ENCODE data around the gene TAP2. TPM values are rescaled to one million over a fixed set of nuclear protein-coding genes. Genes with fewer than 3 reads are reported as not detected.
A peak's percentile ranks its signal among the peaks of the same experiment; 100 is the strongest.

TAP2 gene
- total and polyA plus RNA-seq, 2 experiments from 2014 or later, result 4.9 to 102 TPM

DNA sequence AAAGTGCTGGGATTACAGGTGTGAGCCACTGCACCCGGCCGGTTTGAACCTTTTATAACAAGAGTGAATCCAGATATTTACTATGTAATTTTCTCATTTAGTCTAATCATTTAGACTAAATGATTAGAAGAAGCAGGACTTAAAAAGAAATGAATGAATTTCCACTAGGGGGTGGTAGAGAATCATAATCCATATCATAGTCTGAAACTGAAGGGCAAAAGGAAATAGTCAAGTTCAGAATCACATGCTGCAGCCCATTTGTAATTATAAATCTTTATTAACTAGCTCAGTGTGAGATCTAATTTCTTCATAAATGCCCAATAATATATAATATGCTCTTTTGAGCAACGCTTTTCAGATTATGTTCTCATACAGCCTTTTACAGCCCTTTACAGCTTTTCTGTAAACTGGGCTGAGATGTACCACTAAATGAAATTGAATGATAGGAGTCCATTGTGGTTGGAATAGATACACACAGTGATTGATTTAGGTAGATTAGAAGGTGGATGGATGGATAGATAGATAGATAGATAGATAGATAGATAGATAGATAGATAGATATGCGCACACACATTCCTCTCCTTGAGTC is 47.3 kb upstream of the TAP2 start:
- H3K27me3 Mint-ChIP-seq (ENCODE audit: insufficient read depth, low read depth, poor library complexity), result peaks cover 4% of the 10 kb centered on the region
- no peaks in the 10 kb centered on the region for H3K36me3 Mint-ChIP-seq (ENCODE audit: low read depth)

DNA sequence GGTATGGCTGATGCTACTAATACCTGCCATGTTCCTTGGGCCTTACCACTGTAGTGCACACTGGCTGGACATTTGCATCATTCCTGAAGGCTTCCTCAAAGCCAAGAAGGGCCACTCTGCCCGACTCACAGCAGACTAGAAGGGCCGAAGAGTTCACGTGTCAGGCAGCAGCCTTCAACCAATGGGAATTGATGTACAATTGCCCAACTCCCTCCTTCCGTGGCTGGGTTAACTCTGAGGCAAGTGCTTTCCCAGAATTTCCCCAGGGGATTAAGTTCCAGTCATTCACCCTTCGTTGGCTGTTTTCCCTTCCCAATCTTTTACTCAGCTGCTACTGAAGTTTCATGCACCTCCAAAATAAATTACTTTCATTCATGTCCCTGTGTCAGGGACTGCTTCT is 45.2 kb upstream of the TAP2 start:
- Histone ChIP-seq H2AFZ (peak overlapping the region; percentile 59; the same call in 1 of the 2 replicates), H3K4me3 (no peak overlapping the region), H3K79me2 (replicated peaks; ENCODE audit: insufficient read depth) (no peaks in the 10 kb centered on the region), H3K4me2 (no peak overlapping the region), H4K20me1 (replicated peaks; ENCODE audit: insufficient read depth) (no peaks in the 10 kb centered on the region), H3K27ac (ENCODE audit: low read depth) (no peak overlapping the region), H3K36me3 (ENCODE audit: insufficient read depth) (no peaks in the 10 kb centered on the region), H3K9me2 (ENCODE audit: insufficient read depth) (no peaks in the 10 kb centered on the region), H3K27me3 (ENCODE audit: insufficient read depth) (no peaks in the 10 kb centered on the region), H3K4me1 (ENCODE audit: insufficient read depth) (no peaks in the 10 kb centered on the region), H3F3A (replicated peaks; ENCODE audit: low read depth) (no peaks in the 10 kb centered on the region)
- Mint-ChIP-seq H3K4me3 (no peak overlapping the region), H3K4me1 (no peaks in the 10 kb centered on the region), H3K27me3 (ENCODE audit: insufficient read depth, low read depth, poor library complexity) (peaks cover 5% of the 10 kb centered on the region), H3K9me3 (no peaks in the 10 kb centered on the region), H3K36me3 (ENCODE audit: low read depth) (no peaks in the 10 kb centered on the region), H3K27ac (no peak overlapping the region)
- no peak for TF ChIP-seq CREB1 (CRISPR knock-in tag; IDR thresholded peaks at IDR 0.05; ENCODE audit: low read depth)
- peak; percentile 26; the same call in 1 of the 3 replicates for ATAC-seq
- DNase-seq (ENCODE audit: low spot score), result peak; percentile 17

More for the DNA sequence above, 47.3 kb upstream of the TAP2 start:
- TF ChIP-seq EZH2phosphoT487 (IDR thresholded peaks at IDR 0.05; ENCODE audit: unreplicated experiment), result no peak
- TF ChIP-seq, protein P1, sequence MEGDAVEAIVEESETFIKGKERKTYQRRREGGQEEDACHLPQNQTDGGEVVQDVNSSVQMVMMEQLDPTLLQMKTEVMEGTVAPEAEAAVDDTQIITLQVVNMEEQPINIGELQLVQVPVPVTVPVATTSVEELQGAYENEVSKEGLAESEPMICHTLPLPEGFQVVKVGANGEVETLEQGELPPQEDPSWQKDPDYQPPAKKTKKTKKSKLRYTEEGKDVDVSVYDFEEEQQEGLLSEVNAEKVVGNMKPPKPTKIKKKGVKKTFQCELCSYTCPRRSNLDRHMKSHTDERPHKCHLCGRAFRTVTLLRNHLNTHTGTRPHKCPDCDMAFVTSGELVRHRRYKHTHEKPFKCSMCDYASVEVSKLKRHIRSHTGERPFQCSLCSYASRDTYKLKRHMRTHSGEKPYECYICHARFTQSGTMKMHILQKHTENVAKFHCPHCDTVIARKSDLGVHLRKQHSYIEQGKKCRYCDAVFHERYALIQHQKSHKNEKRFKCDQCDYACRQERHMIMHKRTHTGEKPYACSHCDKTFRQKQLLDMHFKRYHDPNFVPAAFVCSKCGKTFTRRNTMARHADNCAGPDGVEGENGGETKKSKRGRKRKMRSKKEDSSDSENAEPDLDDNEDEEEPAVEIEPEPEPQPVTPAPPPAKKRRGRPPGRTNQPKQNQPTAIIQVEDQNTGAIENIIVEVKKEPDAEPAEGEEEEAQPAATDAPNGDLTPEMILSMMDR (conservative IDR thresholded peaks at IDR 0.05; ENCODE audit: low read depth in 2 of 2), result peak; percentile 58 to 78
- no peaks in the 10 kb centered on the region for H3K9me2 ChIP-seq (ENCODE audit: insufficient read depth)
- no peaks in the 10 kb centered on the region for H3K36me3 ChIP-seq (ENCODE audit: insufficient read depth)
- no peaks in the 10 kb centered on the region for H4K20me1 ChIP-seq (replicated peaks; ENCODE audit: insufficient read depth)
- no peak overlapping the region for H3K27ac ChIP-seq (ENCODE audit: low read depth)
- no peak overlapping the region for H3K4me2 ChIP-seq
- no peaks in the 10 kb centered on the region for H3K27me3 ChIP-seq (ENCODE audit: insufficient read depth)
- no peak overlapping the region for H3K4me3 Mint-ChIP-seq
- no peaks in the 10 kb centered on the region for H3F3A ChIP-seq (replicated peaks; ENCODE audit: low read depth)
- no peaks in the 10 kb centered on the region for H3K79me2 ChIP-seq (replicated peaks; ENCODE audit: insufficient read depth)
- DNase-seq (ENCODE audit: low spot score), result peak; percentile 82
- ATAC-seq, result peak; percentile 38; the same call in 2 of the 3 replicates
- H3K4me1 ChIP-seq (ENCODE audit: insufficient read depth), result no peaks in the 10 kb centered on the region
- no peak overlapping the region for H3K27ac Mint-ChIP-seq
- H3K4me1 Mint-ChIP-seq, result no peaks in the 10 kb centered on the region
- H3K9me3 Mint-ChIP-seq, result no peaks in the 10 kb centered on the region
- no peak overlapping the region for H2AFZ ChIP-seq
- H3K4me3 ChIP-seq, result no peak overlapping the region

DNA sequence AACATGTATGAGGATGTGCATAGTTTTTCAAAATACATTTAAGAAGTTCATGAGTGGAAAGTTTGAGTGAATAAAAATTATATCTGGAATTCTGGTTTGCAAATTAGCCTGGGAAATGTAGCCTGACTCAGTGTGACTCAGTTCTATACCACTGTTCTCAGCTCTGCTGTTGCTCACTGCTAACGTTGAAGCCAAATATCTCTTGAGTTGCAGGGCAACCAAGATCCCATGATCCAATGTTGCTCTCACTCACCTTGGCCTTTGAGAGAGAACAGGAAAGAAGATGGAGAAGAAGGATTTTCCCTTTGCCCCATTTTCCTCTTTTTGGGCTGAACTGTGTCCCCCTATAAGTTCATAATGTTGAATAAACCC is 44.3 kb upstream of the TAP2 start:
- H3K36me3 ChIP-seq (ENCODE audit: insufficient read depth), result no peaks in the 10 kb centered on the region
- H2AFZ ChIP-seq, result no peak overlapping the region
- peaks cover 9% of the 10 kb centered on the region for H3K27me3 Mint-ChIP-seq (ENCODE audit: insufficient read depth, low read depth, poor library complexity)
- no peaks in the 10 kb centered on the region for H3K27me3 ChIP-seq (ENCODE audit: insufficient read depth)
- no peaks in the 10 kb centered on the region for H3K4me1 Mint-ChIP-seq
- H4K20me1 ChIP-seq (replicated peaks; ENCODE audit: insufficient read depth), result no peaks in the 10 kb centered on the region
- DNase-seq (ENCODE audit: low spot score) (no peak), ATAC-seq (no peak)
- H3K4me1 ChIP-seq (ENCODE audit: insufficient read depth), result no peaks in the 10 kb centered on the region
- no peak overlapping the region for H3K4me2 ChIP-seq
- H3K79me2 ChIP-seq (replicated peaks; ENCODE audit: insufficient read depth), result no peaks in the 10 kb centered on the region
- no peaks in the 10 kb centered on the region for H3F3A ChIP-seq (replicated peaks; ENCODE audit: low read depth)
- no peaks in the 10 kb centered on the region for H3K36me3 Mint-ChIP-seq (ENCODE audit: low read depth)
- H3K27ac ChIP-seq (ENCODE audit: low read depth), result no peak overlapping the region
- H3K4me3 Mint-ChIP-seq, result no peak overlapping the region
- no peak overlapping the region for H3K4me3 ChIP-seq
- no peaks in the 10 kb centered on the region for H3K9me2 ChIP-seq (ENCODE audit: insufficient read depth)
- no peaks in the 10 kb centered on the region for H3K9me3 Mint-ChIP-seq
- no peak overlapping the region for H3K27ac Mint-ChIP-seq
- TF ChIP-seq POLR2AphosphoS5 (IDR thresholded peaks at IDR 0.05; ENCODE audit: low read depth) (no peak), ZNF331 (CRISPR knock-in tag; IDR thresholded peaks at IDR 0.05; ENCODE audit: low read depth) (no peak), JUNB (IDR thresholded peaks at IDR 0.05; ENCODE audit: unreplicated experiment) (no peak)
- TF ChIP-seq, protein P1 (conservative IDR thresholded peaks at IDR 0.05; ENCODE audit: low read depth in 2 of 2), result no peak

Measured in GM23338 (cell line).